ENCODE results near the gene PEAK1.

PEAK1 gene

GRCh38 chr15:77167406-77167805 lies 252.5 kb downstream of the PEAK1 start:
- H2AFZ ChIP-seq (ENCODE audit: low read length), result no peak overlapping the region
- no peak overlapping the region for H2AK5ac ChIP-seq (ENCODE audit: low read depth, low read length)
- DNase-seq (ENCODE audit: low spot score), result no peak
- no peak overlapping the region for H3K14ac ChIP-seq (ENCODE audit: low read length)
- no peak overlapping the region for H2BK120ac ChIP-seq (ENCODE audit: low read depth, low read length)
- H3K4ac ChIP-seq (ENCODE audit: low read length), result no peak overlapping the region
- no peak overlapping the region for H2BK5ac ChIP-seq (ENCODE audit: low read length)
- no peak overlapping the region for H3K27ac ChIP-seq (replicated peaks; ENCODE audit: low read length)
- no peak overlapping the region for H4K91ac ChIP-seq (ENCODE audit: low read depth, low read length, poor library complexity)
- WGBS, 2 donors (ENCODE audit: extremely low coverage in 2 of 2, insufficient read length in 2 of 2, insufficient replicate concordance in 1 of 2), result no CpG with 5 or more reads among the region's 3 CpGs
- no peaks in the 10 kb centered on the region for H3K27me3 ChIP-seq (ENCODE audit: control insufficient read depth in 3 of 3, insufficient read depth in 3 of 3, low read depth in 1 of 3, low read length in 3 of 3)
- no peak overlapping the region for H3K18ac ChIP-seq (ENCODE audit: low read length)
- H3K4me3 ChIP-seq (ENCODE audit: low read length in 2 of 2), result no peak overlapping the region
- no peak overlapping the region for H2BK15ac ChIP-seq (ENCODE audit: low read length)
- H4K8ac ChIP-seq (ENCODE audit: low read depth, low read length), result no peak overlapping the region
- peaks cover 0 to 2% of the 10 kb centered on the region in 2 donors for H3K4me1 ChIP-seq (ENCODE audit: control insufficient read depth in 2 of 2, insufficient read depth in 1 of 2, low read depth in 1 of 2, low read length in 2 of 2)
- no peaks in the 10 kb centered on the region for H3K9me3 ChIP-seq (replicated peaks in 1 of 2; ENCODE audit: control insufficient read depth in 2 of 2, insufficient read depth in 1 of 2, low read depth in 1 of 2, low read length in 2 of 2)
- no peak overlapping the region for H3K23ac ChIP-seq (ENCODE audit: low read depth, low read length, poor library complexity)
- H3K79me1 ChIP-seq (ENCODE audit: low read depth, low read length), result no peaks in the 10 kb centered on the region
- no peak overlapping the region for H3K4me2 ChIP-seq (ENCODE audit: insufficient read depth, low read length, poor library complexity, severe bottlenecking)
- H3K9ac ChIP-seq (ENCODE audit: low read depth, low read length, poor library complexity), result no peak overlapping the region
- no peaks in the 10 kb centered on the region for H3K36me3 ChIP-seq (replicated peaks in 1 of 2; ENCODE audit: control insufficient read depth in 2 of 2, insufficient read depth in 2 of 2, low read length in 2 of 2)
- H2BK12ac ChIP-seq (ENCODE audit: low read length), result no peak overlapping the region

- no peak overlapping the region for H3K18ac ChIP-seq (ENCODE audit: low read length)
- H2AK5ac ChIP-seq (ENCODE audit: low read depth, low read length), result no peak overlapping the region
- H2BK5ac ChIP-seq (ENCODE audit: low read length), result no peak overlapping the region
- no peak overlapping the region for H2AFZ ChIP-seq (ENCODE audit: low read length)
- WGBS, 2 donors (ENCODE audit: extremely low coverage in 2 of 2, insufficient read length in 2 of 2, insufficient replicate concordance in 1 of 2), result no CpG with 5 or more reads among the region's 7 CpGs
- no peak overlapping the region for H2BK15ac ChIP-seq (ENCODE audit: low read length)
- H3K4ac ChIP-seq (ENCODE audit: low read length), result no peak overlapping the region
- no peak overlapping the region for H3K14ac ChIP-seq (ENCODE audit: low read length)
- H3K4me2 ChIP-seq (ENCODE audit: insufficient read depth, low read length, poor library complexity, severe bottlenecking), result no peak overlapping the region
- peaks cover 0 to 2% of the 10 kb centered on the region in 2 donors for H3K36me3 ChIP-seq (replicated peaks in 1 of 2; ENCODE audit: control insufficient read depth in 2 of 2, insufficient read depth in 2 of 2, low read length in 2 of 2)
- H3K9me3 ChIP-seq (replicated peaks in 1 of 2; ENCODE audit: control insufficient read depth in 2 of 2, insufficient read depth in 1 of 2, low read depth in 1 of 2, low read length in 2 of 2), result no peaks in the 10 kb centered on the region
- H4K8ac ChIP-seq (ENCODE audit: low read depth, low read length), result no peak overlapping the region
- H2BK12ac ChIP-seq (ENCODE audit: low read length), result no peak overlapping the region
- no peak overlapping the region for H4K91ac ChIP-seq (ENCODE audit: low read depth, low read length, poor library complexity)
- no peak overlapping the region for H3K23ac ChIP-seq (ENCODE audit: low read depth, low read length, poor library complexity)
- no peaks in the 10 kb centered on the region for H3K79me1 ChIP-seq (ENCODE audit: low read depth, low read length)
- no peak overlapping the region for H2BK120ac ChIP-seq (ENCODE audit: low read depth, low read length)
- no peak for DNase-seq (ENCODE audit: low spot score)
- no peak overlapping the region for H3K9ac ChIP-seq (ENCODE audit: low read depth, low read length, poor library complexity)
- H3K4me1 ChIP-seq (ENCODE audit: control insufficient read depth in 2 of 2, insufficient read depth in 1 of 2, low read depth in 1 of 2, low read length in 2 of 2), result peaks cover 0 to 2% of the 10 kb centered on the region in 2 donors
- no peaks in the 10 kb centered on the region for H3K27me3 ChIP-seq (ENCODE audit: control insufficient read depth in 3 of 3, insufficient read depth in 3 of 3, low read depth in 1 of 3, low read length in 3 of 3)
- H3K27ac ChIP-seq (replicated peaks; ENCODE audit: low read length), result no peak overlapping the region
- H3K4me3 ChIP-seq (ENCODE audit: low read length in 2 of 2), result no peak overlapping the region
These were observed 256.0 kb downstream of the PEAK1 start for GRCh38 chr15:77163781-77164384.

- Histone ChIP-seq H3K9me3 (replicated peaks in 1 of 2; ENCODE audit: control insufficient read depth in 2 of 2, insufficient read depth in 1 of 2, low read depth in 1 of 2, low read length in 2 of 2) (no peaks in the 10 kb centered on the region), H2BK120ac (ENCODE audit: low read depth, low read length) (no peak overlapping the region), H3K27ac (replicated peaks; ENCODE audit: low read length) (no peak overlapping the region), H2BK5ac (ENCODE audit: low read length) (no peak overlapping the region), H2AFZ (ENCODE audit: low read length) (no peak overlapping the region), H3K4me2 (ENCODE audit: insufficient read depth, low read length, poor library complexity, severe bottlenecking) (no peak overlapping the region), H3K23ac (ENCODE audit: low read depth, low read length, poor library complexity) (no peak overlapping the region), H2BK12ac (ENCODE audit: low read length) (no peak overlapping the region), H3K4ac (ENCODE audit: low read length) (no peak overlapping the region), H3K14ac (ENCODE audit: low read length) (no peak overlapping the region), H3K4me1 (ENCODE audit: control insufficient read depth in 2 of 2, insufficient read depth in 1 of 2, low read depth in 1 of 2, low read length in 2 of 2) (peaks cover 0 to 2% of the 10 kb centered on the region in 2 donors), H4K8ac (ENCODE audit: low read depth, low read length) (no peak overlapping the region), H3K18ac (ENCODE audit: low read length) (no peak overlapping the region), H3K9ac (ENCODE audit: low read depth, low read length, poor library complexity) (no peak overlapping the region), H2BK15ac (ENCODE audit: low read length) (no peak overlapping the region), H4K91ac (ENCODE audit: low read depth, low read length, poor library complexity) (no peak overlapping the region), H3K4me3 (ENCODE audit: low read length in 2 of 2) (no peak overlapping the region), H3K79me1 (ENCODE audit: low read depth, low read length) (no peaks in the 10 kb centered on the region), H3K36me3 (replicated peaks in 1 of 2; ENCODE audit: control insufficient read depth in 2 of 2, insufficient read depth in 2 of 2, low read length in 2 of 2) (peaks cover 0 to 7% of the 10 kb centered on the region in 2 donors), H2AK5ac (ENCODE audit: low read depth, low read length) (no peak overlapping the region), H3K27me3 (ENCODE audit: control insufficient read depth in 3 of 3, insufficient read depth in 3 of 3, low read depth in 1 of 3, low read length in 3 of 3) (no peaks in the 10 kb centered on the region)
- no CpG with 5 or more reads among the region's 4 CpGs for WGBS, 2 donors (ENCODE audit: extremely low coverage in 2 of 2, insufficient read length in 2 of 2, insufficient replicate concordance in 1 of 2)
- DNase-seq (ENCODE audit: low spot score), result no peak
These were observed 256.9 kb downstream of the PEAK1 start for GRCh38 chr15:77162872-77163633.
